HFFc6 (cell line): ENCODE data around the gene MORC1. TPM values are rescaled to one million over a fixed set of nuclear protein-coding genes. Genes with fewer than 3 reads are reported as not detected.

Experiments used
- DNase-seq: peaks from one replicate; pipeline ENCODE4 v3.0.0-alpha.2; 2018
- H3K27ac Mint-ChIP-seq: 2 replicates; pipeline ENCODE4 v1.8.0; 2020; ENCODE audit warnings: mild to moderate bottlenecking, mixed read lengths
- H3K27me3 Mint-ChIP-seq: 2 replicates; pipeline ENCODE4 v1.8.0; 2021; ENCODE audit warnings: mild to moderate bottlenecking, moderate library complexity, mixed read lengths; ENCODE audit not compliant: insufficient read depth
- H3K36me3 Mint-ChIP-seq: 2 replicates; pipeline ENCODE4 v1.8.0; 2021; ENCODE audit warnings: low read depth, mixed read lengths
- H3K4me1 Mint-ChIP-seq: 2 replicates; pipeline ENCODE4 v1.8.0; 2020; ENCODE audit warnings: low read depth, mixed read lengths
- H3K4me3 Mint-ChIP-seq: 2 replicates; pipeline ENCODE4 v1.8.0; 2020; ENCODE audit warnings: mild to moderate bottlenecking, moderate library complexity, mixed read lengths
- H3K9me3 Mint-ChIP-seq: 2 replicates; pipeline ENCODE4 v1.8.0; 2020; ENCODE audit warnings: mild to moderate bottlenecking, mixed read lengths
- total RNA-seq, 6 experiments: library from RNA; stranded (reverse); fragmentation: NEBNext Ultra II Directional; extraction: Animal tissue kit (Norgen Biotek cat#: 25700); gene quantifications; 2 replicates in 1 of 6; 3 replicates in 5 of 6; pipeline ENCODE4 v1.2.3, GENCODE V29; 2021
- TF ChIP-seq, protein P1 (sequence below): fragments of 200-600 bp; sonication (generic); IDR thresholded peaks from 2 replicates; pipeline ENCODE4 v1.5.0; 2021; ENCODE audit warnings: antibody characterized with exemption, mild to moderate bottlenecking

Gene MORC1
- total RNA-seq, 6 experiments from 2014 or later, result not detected

DNA sequence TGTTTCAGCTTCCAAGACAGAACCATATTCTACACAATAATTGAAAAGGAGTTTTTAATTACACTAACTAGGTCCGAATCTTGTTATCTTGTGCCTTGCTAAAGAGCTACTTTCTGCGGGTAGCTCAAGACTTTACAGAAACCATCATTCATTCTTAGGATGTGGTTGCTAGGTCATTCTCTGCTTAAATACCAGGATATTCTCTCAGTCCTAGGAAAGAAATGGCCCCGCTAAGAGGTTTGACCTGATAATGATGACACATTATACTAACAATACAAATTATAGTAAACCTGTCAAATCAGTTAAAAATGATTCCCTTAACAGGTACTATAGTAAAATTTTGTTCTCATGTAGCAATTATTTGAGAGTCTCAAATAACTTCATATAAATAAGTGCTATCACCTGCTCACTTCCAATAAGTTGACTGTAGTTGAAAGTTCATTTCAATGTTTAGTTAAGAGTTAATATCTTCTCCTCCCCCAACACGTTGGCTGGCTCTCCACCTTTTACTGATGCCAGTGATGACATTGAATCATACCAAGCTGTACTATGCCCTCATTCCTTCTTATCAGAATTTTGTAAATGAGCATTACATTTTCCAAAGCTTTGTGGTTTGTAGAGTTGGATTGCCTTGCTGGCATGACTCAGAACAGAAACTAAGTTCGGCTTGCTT is 15.0 kb upstream of the MORC1 start:
- DNase-seq, result no peak
- no peaks in the 10 kb centered on the region for H3K36me3 Mint-ChIP-seq
- H3K27ac Mint-ChIP-seq, result no peak overlapping the region
- TF ChIP-seq, protein P1, sequence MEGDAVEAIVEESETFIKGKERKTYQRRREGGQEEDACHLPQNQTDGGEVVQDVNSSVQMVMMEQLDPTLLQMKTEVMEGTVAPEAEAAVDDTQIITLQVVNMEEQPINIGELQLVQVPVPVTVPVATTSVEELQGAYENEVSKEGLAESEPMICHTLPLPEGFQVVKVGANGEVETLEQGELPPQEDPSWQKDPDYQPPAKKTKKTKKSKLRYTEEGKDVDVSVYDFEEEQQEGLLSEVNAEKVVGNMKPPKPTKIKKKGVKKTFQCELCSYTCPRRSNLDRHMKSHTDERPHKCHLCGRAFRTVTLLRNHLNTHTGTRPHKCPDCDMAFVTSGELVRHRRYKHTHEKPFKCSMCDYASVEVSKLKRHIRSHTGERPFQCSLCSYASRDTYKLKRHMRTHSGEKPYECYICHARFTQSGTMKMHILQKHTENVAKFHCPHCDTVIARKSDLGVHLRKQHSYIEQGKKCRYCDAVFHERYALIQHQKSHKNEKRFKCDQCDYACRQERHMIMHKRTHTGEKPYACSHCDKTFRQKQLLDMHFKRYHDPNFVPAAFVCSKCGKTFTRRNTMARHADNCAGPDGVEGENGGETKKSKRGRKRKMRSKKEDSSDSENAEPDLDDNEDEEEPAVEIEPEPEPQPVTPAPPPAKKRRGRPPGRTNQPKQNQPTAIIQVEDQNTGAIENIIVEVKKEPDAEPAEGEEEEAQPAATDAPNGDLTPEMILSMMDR, result no peak
- peaks cover 12% of the 10 kb centered on the region for H3K9me3 Mint-ChIP-seq
- no peaks in the 10 kb centered on the region for H3K4me1 Mint-ChIP-seq
- H3K4me3 Mint-ChIP-seq, result no peak overlapping the region
- H3K27me3 Mint-ChIP-seq, result no peaks in the 10 kb centered on the region

DNA sequence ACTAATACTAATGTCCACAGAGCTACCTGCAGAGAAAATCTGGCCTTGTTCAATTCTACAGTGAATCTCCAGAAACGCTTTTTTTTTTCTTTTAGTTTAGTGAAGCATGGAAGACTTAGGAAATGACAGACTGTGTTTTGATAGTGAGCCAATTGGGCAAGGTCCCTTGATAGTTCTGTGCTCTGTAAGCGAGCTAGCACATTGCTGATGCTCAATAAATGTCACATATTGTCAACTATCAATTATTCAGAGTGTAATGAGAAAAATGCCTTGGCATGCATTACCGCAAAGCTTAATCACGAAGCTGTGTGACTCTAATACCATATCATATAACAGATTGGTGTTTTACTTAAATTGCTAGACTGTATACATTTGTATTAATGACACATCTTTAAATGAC is 13.3 kb upstream of the MORC1 start:
- DNase-seq, result no peak
- H3K36me3 Mint-ChIP-seq, result no peaks in the 10 kb centered on the region
- H3K27ac Mint-ChIP-seq, result no peak overlapping the region
- H3K4me1 Mint-ChIP-seq, result no peaks in the 10 kb centered on the region
- no peak overlapping the region for H3K4me3 Mint-ChIP-seq
- no peaks in the 10 kb centered on the region for H3K27me3 Mint-ChIP-seq
- peaks cover 12% of the 10 kb centered on the region for H3K9me3 Mint-ChIP-seq
- TF ChIP-seq, protein P1, result no peak

GRCh38 chr3:109127553-109127952 is 9.6 kb upstream of the MORC1 start:
- TF ChIP-seq, protein P1, result no peak
- no peak overlapping the region for H3K4me3 Mint-ChIP-seq
- H3K27ac Mint-ChIP-seq, result no peak overlapping the region
- no peaks in the 10 kb centered on the region for H3K27me3 Mint-ChIP-seq
- no peaks in the 10 kb centered on the region for H3K4me1 Mint-ChIP-seq
- no peak for DNase-seq
- H3K36me3 Mint-ChIP-seq, result 0 out of 2 replicates have a peak, but pooled peaks cover 4% of the 10 kb centered on the region
- peaks cover 27% of the 10 kb centered on the region for H3K9me3 Mint-ChIP-seq

GRCh38 chr3:109125902-109126301 is 8.0 kb upstream of the MORC1 start:
- no peaks in the 10 kb centered on the region for H3K27me3 Mint-ChIP-seq
- H3K4me3 Mint-ChIP-seq, result no peak overlapping the region
- H3K36me3 Mint-ChIP-seq, result 0 out of 2 replicates have a peak, but pooled peaks cover 4% of the 10 kb centered on the region
- DNase-seq, result no peak
- H3K27ac Mint-ChIP-seq, result no peak overlapping the region
- H3K4me1 Mint-ChIP-seq, result no peaks in the 10 kb centered on the region
- H3K9me3 Mint-ChIP-seq, result peaks cover 29% of the 10 kb centered on the region
- TF ChIP-seq, protein P1, result no peak

- Mint-ChIP-seq H3K27ac (no peak overlapping the region), H3K36me3 (0 out of 2 replicates have a peak, but pooled peaks cover 4% of the 10 kb centered on the region), H3K9me3 (peaks cover 21% of the 10 kb centered on the region), H3K4me1 (no peaks in the 10 kb centered on the region), H3K27me3 (no peaks in the 10 kb centered on the region), H3K4me3 (no peak overlapping the region)
- DNase-seq, result no peak
- TF ChIP-seq, protein P1, result no peak
Observed at GRCh38 chr3:109122690-109123089, 4.8 kb upstream of the MORC1 start.
